H7 (cell line): ENCODE results near the gene CPSF7. TPM values are rescaled to one million over a fixed set of nuclear protein-coding genes. Genes with fewer than 3 reads are reported as not detected.
"Not testable (repeated sequence)": the region's sequence is repeated elsewhere in the genome, so short reads cannot be mapped to it uniquely, and the experiment has no call there.

Experiments
- DNase-seq: peaks from one replicate; pipeline ENCODE4 v3.0.0; 2012
- H3K27me3 ChIP-seq: 2 replicates; pipeline ENCODE4 v1.6.0; 2011; ENCODE audit warnings: mild to moderate bottlenecking, low read length; ENCODE audit not compliant: control insufficient read depth, insufficient read depth
- H3K36me3 ChIP-seq: replicated peaks from 2 replicates; pipeline ENCODE4 v1.5.1; 2011; ENCODE audit warnings: low read length; ENCODE audit not compliant: control insufficient read depth, insufficient read depth
- H3K4me3 ChIP-seq: 2 replicates; pipeline ENCODE4 v1.5.1; 2011; ENCODE audit warnings: low read depth, mild to moderate bottlenecking, control low read depth, low read length, moderate library complexity; ENCODE audit not compliant: insufficient read depth
- total RNA-seq: library from RNA; depleted of rRNA; stranded (reverse); fragments of >200 nt; shearing (Covaris generic); gene quantifications from 2 replicates; pipeline ENCODE4 v1.2.3, GENCODE V29; 2014; rRNA removed

The CPSF7 gene
- total RNA-seq: 40.2 and 42.6 TPM in 2 replicates

- Histone ChIP-seq H3K27me3 (no peaks in the 10 kb centered on the region), H3K36me3 (peaks cover 22% of the 10 kb centered on the region), H3K4me3 (peak within 1 kb of the TSS; percentile 99)
- DNase-seq: peak; percentile 96
Measured at GRCh38 chr11:61429691-61430582, at the start of gene CPSF7, which contains the start of gene SDHAF2. Gene CPSF7, minus strand, starts transcription at chr11:61429975. Its CDS starts 740 bp downstream, at chr11:61429235. Gene SDHAF2, plus strand, starts transcription at chr11:61430124. Its CDS starts 23 bp downstream, at chr11:61430147.

GRCh38 chr11:61477727-61478148, 48.0 kb upstream of the CPSF7 start:
- no peaks in the 10 kb centered on the region for H3K27me3 ChIP-seq
- H3K4me3 ChIP-seq: no peak overlapping the region
- peak; percentile 95 for DNase-seq
- no peaks in the 10 kb centered on the region for H3K36me3 ChIP-seq

GRCh38 chr11:61477126-61477525, 47.4 kb upstream of the CPSF7 start:
- Histone ChIP-seq H3K36me3 (no peaks in the 10 kb centered on the region), H3K4me3 (no peak overlapping the region)
- peak; percentile 35 for DNase-seq

GRCh38 chr11:61476371-61476770, 46.6 kb upstream of the CPSF7 start:
- H3K4me3 ChIP-seq: no peak overlapping the region
- DNase-seq: peak; percentile 20
- H3K27me3 ChIP-seq: no peaks in the 10 kb centered on the region
- no peaks in the 10 kb centered on the region for H3K36me3 ChIP-seq

More at GRCh38 chr11:61477126-61477525, 47.4 kb upstream of the CPSF7 start:
- no peaks in the 10 kb centered on the region for H3K27me3 ChIP-seq

- H3K36me3 ChIP-seq: 0 out of 2 replicates have a peak, but pooled peaks cover 1% of the 10 kb centered on the region
- no peak for DNase-seq
- H3K4me3 ChIP-seq: no peak overlapping the region
- H3K27me3 ChIP-seq: no peaks in the 10 kb centered on the region
Measured at GRCh38 chr11:61475433-61475832, 45.7 kb upstream of the CPSF7 start.

GRCh38 chr11:61474013-61474643, 44.4 kb upstream of the CPSF7 start:
- Histone ChIP-seq H3K36me3 (0 out of 2 replicates have a peak, but pooled peaks cover 1% of the 10 kb centered on the region), H3K4me3 (no peak overlapping the region), H3K27me3 (no peaks in the 10 kb centered on the region)
- DNase-seq: no peak

GRCh38 chr11:61473370-61474012, 43.7 kb upstream of the CPSF7 start:
- DNase-seq: no peak
- Histone ChIP-seq H3K4me3 (no peak overlapping the region), H3K27me3 (no peaks in the 10 kb centered on the region), H3K36me3 (0 out of 2 replicates have a peak, but pooled peaks cover 1% of the 10 kb centered on the region)

- no peak for DNase-seq
Measured at GRCh38 chr11:61472868-61473267, 43.1 kb upstream of the CPSF7 start.

GRCh38 chr11:61472282-61472681, 42.5 kb upstream of the CPSF7 start:
- no peak for DNase-seq
- no peak overlapping the region for H3K4me3 ChIP-seq
- H3K36me3 ChIP-seq: 0 out of 2 replicates have a peak, but pooled peaks cover 1% of the 10 kb centered on the region
- no peaks in the 10 kb centered on the region for H3K27me3 ChIP-seq

More at GRCh38 chr11:61472868-61473267, 43.1 kb upstream of the CPSF7 start:
- Histone ChIP-seq H3K36me3 (0 out of 2 replicates have a peak, but pooled peaks cover 1% of the 10 kb centered on the region), H3K4me3 (no peak overlapping the region), H3K27me3 (no peaks in the 10 kb centered on the region)

- Histone ChIP-seq H3K36me3 (0 out of 2 replicates have a peak, but pooled peaks cover 1% of the 10 kb centered on the region), H3K27me3 (no peaks in the 10 kb centered on the region), H3K4me3 (no peak overlapping the region)
- no peak for DNase-seq
Measured at GRCh38 chr11:61468002-61468401, 38.2 kb upstream of the CPSF7 start.

GRCh38 chr11:61467602-61468001, 37.8 kb upstream of the CPSF7 start:
- DNase-seq, H3K4me3 ChIP-seq, H3K36me3 ChIP-seq, H3K27me3 ChIP-seq: not testable (repeated sequence)

GRCh38 chr11:61460986-61461385, 31.2 kb upstream of the CPSF7 start:
- peak; percentile 47 for DNase-seq
- Histone ChIP-seq H3K4me3 (no peak overlapping the region), H3K36me3 (no peaks in the 10 kb centered on the region), H3K27me3 (no peaks in the 10 kb centered on the region)

GRCh38 chr11:61460474-61460881, 30.7 kb upstream of the CPSF7 start:
- no peaks in the 10 kb centered on the region for H3K27me3 ChIP-seq
- H3K4me3 ChIP-seq: no peak overlapping the region
- no peak for DNase-seq
- peaks cover 2% of the 10 kb centered on the region for H3K36me3 ChIP-seq

- H3K27me3 ChIP-seq: no peaks in the 10 kb centered on the region
Measured at GRCh38 chr11:61454520-61454919, 24.7 kb upstream of the CPSF7 start.

More at GRCh38 chr11:61454520-61454919, 24.7 kb upstream of the CPSF7 start:
- DNase-seq: no peak
- Histone ChIP-seq H3K36me3 (peaks cover 3% of the 10 kb centered on the region), H3K4me3 (no peak overlapping the region)
